Left forelimb (tissue), 1 donor: Measurements from ENCODE around the gene IKZF3.
"Not testable (repeated sequence)": the region's sequence is repeated elsewhere in the genome, so short reads cannot be mapped to it uniquely, and the experiment has no call there.

ENCODE experiments used
- DNase-seq: peaks from one replicate; pipeline ENCODE4 v3.0.0-alpha.2; 2018; ENCODE audit warnings: low spot score

The IKZF3 gene

DNA sequence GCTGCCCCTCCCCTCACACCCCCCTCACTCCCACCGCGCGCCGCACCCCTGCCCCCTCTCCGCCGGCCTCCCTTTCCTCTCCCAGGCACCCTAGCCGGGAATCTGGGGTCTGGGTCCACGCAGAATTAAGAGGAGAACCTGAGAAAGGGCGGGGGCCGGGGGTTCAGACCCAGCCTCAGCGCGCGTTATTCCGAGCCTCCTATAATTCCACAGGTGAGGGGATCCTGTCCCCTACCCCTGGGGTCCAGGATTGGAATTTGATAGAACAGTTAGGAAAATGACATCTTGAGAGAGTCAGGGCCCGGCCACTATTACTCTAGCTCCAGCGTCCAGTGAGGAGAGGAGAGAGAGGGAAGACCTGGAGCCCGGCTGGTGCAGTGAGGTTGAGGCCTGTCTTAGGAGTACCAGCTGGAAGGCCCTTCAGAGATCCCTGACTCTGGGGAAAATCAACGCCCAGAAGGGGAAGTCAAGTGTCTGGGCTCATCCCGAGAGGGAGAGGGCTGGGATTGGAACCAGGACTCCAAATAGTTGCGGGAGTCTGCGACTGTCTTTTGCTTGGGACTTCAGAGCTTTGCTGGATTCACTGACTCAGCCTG lies 109.1 kb downstream of the IKZF3 start:
- DNase-seq = no peak

DNA sequence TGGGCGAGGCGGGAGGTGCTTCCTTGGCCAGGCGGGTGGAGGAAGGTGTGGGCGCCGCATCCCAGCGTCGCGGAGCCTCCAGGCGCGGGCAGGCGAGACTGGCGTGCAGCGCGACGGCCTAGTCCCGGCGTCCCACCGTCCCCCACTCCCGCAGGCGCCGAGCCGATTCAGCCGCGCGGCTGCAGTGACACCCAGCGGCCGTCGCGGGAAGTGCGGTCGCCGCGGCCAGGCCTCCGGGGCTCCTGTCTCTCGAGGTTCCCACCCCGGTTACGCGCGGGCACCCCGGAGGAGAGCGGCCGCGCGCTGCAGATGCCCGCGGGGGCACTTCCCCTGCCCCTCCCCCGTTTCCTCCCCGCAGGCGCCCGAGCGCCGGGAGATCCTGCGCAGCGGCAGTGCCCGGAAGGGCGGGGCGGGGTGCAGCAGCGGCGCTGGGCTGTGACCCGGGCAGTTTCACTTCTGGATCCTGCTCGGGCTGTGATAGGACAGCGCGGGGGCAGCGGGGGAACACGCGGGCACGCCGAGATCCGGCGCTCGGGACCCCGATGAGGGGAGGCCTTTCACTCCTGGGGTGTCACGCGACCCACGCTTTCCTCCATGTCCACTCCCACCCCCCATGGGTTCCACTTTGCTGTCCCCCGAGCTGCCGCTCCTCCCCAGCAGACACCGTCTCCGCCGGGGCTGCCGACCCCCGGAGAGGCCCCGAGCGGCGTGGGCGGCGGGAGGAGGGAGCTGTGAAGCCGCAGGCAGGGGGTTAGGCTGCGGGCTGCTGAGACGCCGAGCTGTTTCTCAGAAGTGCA lies 109.8 kb downstream of the IKZF3 start:
- DNase-seq = peak; percentile 91

DNA sequence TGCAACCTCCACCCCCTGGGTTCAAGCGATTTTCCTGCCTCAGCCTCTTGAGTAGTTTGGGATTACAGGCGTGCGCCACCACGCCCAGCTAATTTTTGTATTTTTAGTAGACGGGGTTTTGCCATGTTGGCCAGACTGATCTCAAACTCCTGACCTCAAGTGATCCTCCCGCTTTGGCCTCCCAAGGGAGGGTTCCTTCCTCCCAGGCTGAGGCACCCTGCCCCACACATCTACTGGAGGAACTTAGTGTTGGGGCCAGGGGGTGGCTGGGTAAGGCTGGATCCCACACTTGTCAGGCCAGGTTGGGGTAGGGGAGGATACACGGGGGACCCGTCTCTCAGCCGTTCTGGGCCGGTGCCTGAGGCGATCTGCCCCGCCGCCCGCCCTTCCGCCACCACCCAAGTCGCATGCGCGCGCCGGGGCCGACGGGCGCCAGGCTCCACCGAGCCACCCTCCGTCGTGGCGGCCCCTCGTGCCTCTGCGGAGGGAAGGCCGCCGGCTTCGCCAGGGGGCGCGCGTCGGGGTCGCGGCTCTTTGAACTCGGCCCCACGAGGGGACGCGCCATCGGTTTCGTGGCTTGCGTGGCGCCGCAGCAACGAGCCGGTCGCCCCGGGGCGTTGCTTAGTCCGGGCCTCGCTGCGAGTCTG lies 110.5 kb downstream of the IKZF3 start:
- no peak for DNase-seq

DNA sequence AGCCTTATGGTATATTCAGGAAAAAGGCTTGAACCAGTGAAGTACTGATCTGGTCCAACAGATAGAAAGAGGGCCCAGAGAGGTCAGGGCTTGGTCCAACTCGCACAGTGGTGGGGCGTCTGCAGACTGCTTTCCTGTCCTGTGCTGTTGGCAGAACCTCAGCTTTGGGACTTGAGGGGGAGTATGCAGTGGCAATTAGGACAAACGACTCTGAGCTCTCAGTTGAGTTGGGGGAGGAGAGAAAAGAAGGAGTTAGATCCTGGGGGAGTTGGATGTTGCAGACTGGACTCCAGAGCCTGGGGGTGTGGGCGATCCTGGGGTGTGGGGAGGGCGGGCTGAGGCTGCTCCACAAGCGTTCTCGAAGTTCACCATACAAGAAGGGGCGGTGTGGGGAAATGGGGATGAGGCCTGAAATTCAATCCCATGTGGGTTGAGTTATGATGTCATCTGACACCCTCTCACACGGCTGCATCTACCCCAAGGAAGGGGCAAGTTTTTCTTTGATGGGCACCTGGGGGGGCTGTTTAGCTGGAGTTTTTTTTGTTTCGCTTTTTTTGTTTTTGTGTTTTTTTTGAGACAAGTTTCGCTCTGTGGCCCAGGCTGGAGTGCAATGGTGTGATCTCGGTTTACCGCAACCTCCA lies 111.8 kb downstream of the IKZF3 start:
- DNase-seq = no peak

DNA sequence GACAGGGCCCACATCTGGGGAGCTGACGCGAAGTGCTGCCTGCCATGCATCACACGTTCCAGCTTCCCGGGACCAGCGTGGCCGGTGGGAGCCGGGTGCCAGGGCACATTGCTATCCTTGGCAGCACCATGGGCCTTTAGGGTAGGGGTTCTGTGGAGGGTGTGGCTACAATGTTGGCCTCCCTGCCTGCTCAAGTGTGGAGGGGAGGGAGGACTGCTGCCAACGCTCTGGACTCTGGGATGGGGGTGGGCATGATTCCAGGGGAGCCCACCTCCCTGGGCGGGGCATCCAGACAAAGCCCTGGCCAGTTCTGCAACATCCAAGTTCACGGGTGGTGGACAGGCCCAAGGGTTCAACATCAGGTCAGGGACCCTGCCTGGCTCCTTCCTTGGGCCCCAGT lies 112.5 kb downstream of the IKZF3 start:
- DNase-seq = no peak

DNA sequence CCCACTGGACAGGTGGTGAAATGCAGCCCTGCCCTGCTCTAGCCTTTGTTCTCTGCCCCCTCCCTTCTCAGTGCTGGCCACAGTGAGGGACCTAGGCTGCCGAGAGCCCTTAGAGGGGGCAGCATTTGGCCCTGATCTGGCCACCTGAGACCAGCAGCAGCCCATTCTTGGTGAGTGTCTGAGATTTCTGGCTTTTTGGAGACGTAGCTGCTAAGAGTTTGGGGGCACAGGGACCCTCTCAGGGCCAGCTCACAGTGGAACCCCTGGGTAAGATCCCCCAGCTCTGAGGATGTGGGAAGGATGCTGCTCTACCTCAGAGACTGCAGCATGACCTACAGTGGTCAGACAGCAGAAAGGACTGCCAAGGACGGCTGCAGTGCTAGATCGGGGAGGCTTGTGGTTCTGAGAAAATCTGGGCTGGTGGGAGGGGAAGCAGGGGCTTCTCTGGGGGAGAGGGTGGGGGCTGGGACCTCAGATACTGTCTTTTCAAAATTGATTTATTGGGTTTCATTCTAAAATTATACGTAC lies 113.0 kb downstream of the IKZF3 start:
- DNase-seq = no peak

DNA sequence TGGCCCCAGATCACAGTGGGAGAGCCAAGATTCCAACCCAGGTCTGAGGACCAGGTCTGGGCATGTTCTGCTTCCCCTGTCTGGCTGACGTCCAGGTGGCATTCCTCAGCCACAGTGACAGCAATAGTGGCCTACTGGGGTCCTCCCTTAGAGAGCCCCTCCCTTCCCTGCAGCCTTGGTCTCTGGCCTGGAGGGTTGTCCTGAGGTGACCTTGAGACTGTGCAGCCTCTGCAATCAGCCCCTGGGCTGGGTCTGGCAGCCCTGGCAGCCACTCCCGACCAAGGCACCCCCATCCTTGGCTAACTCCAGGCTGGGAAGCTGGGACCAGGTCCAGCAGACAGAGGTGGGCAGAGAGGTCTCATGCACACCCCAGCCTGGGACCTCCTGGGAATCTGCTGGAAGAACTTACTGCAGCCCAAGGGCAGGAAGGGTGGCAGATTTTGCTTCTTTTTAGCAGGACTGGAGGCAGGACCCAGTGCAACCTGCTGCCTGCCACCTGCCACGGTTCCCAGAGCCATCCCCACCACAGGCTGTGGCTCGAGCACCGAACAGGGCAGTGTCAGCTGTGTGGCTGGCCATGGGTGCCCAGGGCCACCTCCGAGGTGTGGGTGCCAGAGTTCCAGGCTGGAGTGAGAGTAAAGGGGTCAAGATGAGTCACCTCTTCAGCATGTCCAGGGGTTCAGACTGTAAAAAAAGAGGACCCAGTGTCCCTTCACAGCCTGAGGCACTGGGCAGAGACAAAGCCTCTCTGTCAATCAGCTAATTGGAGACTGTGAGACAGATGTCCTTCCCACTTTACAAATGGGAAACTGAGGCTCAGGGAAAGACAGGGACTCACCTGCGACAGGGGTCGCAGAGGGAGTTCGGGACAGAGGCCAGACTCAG lies 113.7 kb downstream of the IKZF3 start:
- no peak for DNase-seq

DNA sequence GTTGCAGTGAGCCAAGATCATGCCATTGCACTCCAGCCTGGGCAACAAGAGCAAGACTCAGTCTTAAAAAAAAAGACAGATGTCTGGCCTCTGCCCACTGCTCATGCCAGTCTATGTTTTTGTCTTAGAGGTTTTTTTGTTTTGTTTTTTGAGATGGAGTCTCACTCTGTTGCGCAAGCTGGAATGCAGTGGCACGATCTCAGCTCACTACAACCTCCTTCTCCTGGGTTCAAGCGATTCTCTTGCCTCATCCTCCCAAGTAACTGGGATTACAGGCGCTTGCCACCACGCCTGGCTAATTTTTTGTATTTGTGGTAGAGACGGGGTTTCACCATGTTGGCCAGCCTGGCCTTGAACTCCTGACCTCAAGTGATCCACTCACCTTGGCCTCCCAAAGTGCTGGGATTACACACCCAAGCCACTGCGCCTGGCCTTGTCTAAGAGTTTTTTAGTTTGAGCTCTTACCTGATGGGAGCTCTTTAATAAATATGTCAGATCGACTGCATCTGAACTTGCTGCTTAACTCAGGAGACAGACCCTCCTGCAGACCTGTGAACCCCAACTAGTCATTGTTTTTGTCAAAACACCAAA lies 115.6 kb downstream of the IKZF3 start:
- DNase-seq = not testable (repeated sequence)

DNA sequence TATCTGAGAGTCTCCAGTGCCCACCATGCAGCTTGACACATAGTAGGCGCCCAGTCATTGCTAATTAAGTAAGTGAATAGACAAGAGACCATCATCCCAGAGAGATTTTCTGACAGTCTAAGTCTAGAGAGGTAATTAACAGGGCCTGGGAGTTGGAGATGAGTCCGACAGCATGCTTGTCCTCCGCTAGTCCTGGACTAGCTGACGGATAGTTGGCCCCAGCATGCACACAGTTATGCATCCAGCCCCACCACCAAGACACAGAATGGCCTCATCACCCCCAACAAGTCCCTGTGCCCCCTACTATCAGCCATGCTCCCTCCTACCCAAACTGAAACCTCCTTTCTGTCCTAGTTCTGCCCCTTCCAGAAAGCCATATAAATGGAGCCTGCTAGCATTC lies 116.4 kb downstream of the IKZF3 start:
- DNase-seq = no peak

DNA sequence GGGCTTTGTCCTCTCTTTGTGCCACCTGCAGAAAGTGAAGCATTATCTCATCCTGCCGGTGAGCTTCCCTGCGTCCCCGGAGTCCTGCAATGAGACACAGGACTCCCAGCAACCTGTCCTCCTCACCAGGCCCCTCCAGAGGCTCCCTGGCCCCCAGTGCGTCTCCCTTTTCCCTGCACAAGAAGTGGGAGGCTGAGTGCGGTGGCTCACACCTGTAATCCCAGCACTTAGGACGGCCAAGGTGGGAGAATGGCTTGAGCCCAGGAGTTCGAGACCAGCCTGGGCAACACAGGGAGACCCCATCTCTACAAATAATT lies 118.0 kb downstream of the IKZF3 start:
- no peak for DNase-seq

DNA sequence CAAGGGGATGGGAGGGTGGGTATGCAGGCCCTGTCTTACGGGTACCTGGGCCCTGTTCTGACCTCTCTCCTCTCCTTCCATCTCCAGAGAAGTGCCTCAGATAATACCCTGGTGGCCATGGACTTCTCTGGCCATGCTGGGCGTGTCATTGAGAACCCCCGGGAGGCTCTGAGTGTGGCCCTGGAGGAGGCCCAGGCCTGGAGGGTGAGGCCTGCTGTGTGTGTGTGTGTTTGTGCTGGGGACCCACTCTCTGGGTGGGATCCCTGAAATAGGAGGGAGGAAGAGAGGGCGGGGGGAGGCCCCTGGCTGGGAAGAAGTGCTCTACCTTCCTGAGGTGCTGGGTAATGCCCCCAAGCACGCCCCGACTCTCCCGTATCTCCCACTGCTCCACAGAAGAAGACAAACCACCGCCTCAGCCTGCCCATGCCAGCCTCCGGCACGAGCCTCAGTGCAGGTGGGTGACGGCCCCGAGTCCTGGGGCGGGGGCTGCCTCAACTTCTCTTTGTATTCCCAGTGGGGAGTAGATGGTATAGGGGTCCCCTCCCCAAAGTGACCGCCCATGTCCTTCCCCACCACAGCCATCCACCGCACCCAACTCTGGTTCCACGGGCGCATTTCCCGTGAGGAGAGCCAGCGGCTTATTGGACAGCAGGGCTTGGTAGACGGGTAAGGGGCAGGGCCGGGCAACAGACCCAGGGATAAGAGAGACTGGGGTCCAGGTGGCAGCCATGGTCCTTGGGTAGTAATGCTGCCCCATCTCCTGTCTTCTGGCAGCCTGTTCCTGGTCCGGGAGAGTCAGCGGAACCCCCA lies 118.6 kb downstream of the IKZF3 start:
- DNase-seq = no peak

DNA sequence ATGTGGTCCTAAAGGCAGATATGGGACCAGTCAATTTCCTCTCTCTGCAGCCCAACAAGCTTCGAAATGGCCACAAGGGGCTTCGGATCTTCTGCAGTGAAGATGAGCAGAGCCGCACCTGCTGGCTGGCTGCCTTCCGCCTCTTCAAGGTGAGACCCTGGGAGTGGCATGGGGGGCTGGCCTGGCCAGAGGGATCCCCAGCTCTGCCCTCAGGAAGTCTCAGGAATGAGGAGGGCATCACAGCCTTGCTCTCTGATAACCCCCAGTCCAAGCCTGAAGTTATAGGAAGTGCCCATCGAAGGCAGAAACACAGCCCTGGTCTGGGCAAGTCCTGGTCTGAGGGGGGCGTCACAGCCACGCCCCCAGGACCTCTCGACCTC lies 119.3 kb downstream of the IKZF3 start:
- DNase-seq = no peak

DNA sequence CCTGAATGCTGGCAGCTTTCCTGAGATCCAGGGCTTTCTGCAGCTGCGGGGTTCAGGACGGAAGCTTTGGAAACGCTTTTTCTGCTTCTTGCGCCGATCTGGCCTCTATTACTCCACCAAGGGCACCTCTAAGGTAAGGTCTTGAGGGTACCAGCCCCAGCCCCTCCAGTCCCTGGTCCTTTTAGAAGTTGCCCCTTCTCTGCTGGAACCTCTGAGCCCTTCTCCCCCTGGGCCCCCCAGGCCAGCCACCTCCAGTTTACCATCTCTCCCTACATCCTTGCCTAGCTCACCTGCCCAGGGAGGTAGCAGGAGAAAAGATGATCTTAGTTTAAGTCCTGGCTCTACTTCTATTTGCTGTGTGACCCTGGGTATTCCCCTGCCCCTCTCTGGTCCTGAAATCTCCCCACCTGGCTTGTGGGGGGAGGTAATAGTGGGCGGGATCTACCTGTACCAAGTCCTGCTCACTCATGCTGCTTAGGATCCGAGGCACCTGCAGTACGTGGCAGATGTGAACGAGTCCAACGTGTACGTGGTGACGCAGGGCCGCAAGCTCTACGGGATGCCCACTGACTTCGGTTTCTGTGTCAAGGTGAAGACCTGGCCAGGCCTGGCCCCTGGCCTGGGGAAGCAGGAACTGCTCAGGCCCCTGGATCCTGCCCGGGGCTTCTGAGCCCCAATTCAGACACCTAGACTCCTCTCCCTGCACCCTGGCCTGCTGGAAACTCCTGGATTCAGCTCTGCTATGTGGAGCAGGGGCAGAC lies 119.9 kb downstream of the IKZF3 start:
- DNase-seq = no peak

DNA sequence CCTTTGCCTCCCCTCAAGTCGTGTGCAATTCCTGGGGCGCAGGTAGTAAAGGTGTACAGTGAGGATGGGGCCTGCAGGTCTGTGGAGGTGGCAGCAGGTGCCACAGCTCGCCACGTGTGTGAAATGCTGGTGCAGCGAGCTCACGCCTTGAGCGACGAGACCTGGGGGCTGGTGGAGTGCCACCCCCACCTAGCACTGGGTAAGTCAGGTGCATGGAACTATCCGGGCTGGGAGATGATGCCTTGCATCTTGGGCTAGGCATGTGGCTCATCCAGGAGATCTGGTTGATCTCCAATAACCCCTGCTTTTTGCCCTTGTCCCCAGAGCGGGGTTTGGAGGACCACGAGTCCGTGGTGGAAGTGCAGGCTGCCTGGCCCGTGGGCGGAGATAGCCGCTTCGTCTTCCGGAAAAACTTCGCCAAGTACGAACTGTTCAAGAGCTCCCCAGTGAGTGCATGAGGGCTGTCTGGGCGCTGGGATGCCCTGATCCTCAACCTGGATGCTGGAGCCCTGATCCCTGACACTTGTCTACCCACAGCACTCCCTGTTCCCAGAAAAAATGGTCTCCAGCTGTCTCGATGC lies 121.2 kb downstream of the IKZF3 start:
- DNase-seq = no peak

DNA sequence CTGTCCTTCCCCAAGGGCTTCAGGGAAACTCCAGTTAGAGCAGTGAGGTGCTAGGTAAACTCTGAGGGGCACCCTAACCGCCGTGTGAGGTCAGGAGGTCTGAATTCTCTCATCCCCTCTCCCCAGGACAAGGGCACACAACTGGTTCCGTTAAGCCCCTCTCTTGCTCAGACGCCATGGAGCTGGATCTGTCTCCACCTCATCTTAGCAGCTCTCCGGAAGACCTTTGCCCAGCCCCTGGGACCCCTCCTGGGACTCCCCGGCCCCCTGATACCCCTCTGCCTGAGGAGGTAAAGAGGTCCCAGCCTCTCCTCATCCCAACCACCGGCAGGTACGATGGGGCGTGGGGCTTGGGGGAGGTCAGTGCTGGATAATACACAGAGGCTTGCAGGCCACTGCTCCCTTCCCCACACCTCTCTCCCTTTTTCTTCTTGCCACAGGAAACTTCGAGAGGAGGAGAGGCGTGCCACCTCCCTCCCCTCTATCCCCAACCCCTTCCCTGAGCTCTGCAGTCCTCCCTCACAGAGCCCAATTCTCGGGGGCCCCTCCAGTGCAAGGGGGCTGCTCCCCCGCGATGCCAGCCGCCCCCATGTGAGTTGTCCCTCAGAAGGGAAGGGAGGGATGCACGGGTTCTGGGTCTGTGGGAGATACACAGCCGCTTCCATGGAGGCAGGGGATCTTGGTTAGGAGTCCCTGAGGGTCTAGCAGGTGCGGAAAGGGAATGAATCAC lies 121.8 kb downstream of the IKZF3 start:
- no peak for DNase-seq

DNA sequence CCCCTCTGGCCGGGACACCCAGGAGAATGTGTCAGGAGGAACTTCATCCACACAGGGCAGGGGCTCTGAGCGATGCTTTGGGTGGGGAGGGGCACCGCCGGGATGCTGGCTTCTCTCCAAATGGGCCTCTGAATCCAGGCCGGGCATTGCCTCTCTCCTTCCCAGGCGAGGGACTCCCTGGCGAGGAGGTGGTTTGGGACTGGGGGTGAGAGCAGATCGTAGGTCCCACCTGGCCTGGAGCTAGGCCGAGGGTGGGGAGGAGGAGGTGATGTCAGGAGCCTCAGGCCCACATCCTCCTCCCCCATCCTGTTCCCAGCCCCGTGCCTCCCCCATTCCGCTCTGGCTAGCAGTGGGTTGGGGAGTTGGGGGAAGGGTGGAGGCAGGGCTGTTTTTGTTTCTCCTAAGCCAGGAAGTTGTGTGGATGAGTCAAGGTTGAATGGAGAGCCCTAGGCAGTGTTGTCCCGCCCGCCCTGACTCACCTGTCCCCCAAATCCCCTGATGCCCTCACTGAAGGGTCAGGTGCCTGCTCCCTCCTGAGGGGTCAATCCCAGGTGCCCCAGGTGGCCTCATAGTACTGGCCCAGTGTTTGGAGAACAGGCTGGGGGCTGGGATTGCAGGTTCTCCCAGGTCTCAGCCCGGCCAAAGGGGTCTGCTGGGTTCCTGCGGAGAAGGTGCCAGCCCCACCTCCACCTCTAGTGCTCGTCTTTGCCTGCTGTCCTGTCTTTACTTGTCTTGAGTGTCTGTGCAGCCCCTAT lies 123.6 kb downstream of the IKZF3 start:
- no peak for DNase-seq

DNA sequence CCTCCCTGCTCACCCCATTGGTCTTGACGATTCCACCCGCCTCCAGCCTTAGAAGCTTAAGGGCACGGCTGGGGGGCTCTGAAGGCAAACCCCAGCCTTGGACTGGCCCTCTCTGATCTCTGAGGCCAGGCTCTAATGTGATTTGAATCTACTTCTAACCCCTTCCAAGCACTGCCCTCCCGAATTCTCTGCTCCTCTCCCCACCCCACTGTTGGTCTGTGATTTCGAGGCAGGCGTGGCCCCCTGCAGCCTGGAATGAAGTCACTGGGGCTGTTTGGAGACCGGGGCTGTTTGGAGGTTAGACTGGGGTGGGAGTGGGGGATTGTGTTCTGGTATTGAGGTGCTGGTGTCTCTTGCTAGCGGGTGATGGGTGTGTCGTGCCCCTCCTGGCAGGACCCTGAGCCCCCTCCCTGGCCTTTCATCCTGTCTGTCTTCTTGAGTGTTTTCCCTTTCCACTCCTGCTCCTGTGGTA lies 124.2 kb downstream of the IKZF3 start:
- DNase-seq = no peak
